ENCODE data around the gene FGL2. TPM values are rescaled to one million over a fixed set of nuclear protein-coding genes. Genes with fewer than 3 reads are reported as not detected.

FGL2 gene
- total RNA-seq, result 10 to 100 TPM in 2 of 4 donors, 1 to 10 TPM in 2; 1.4 to 23.3 (median 9.2) TPM

DNA sequence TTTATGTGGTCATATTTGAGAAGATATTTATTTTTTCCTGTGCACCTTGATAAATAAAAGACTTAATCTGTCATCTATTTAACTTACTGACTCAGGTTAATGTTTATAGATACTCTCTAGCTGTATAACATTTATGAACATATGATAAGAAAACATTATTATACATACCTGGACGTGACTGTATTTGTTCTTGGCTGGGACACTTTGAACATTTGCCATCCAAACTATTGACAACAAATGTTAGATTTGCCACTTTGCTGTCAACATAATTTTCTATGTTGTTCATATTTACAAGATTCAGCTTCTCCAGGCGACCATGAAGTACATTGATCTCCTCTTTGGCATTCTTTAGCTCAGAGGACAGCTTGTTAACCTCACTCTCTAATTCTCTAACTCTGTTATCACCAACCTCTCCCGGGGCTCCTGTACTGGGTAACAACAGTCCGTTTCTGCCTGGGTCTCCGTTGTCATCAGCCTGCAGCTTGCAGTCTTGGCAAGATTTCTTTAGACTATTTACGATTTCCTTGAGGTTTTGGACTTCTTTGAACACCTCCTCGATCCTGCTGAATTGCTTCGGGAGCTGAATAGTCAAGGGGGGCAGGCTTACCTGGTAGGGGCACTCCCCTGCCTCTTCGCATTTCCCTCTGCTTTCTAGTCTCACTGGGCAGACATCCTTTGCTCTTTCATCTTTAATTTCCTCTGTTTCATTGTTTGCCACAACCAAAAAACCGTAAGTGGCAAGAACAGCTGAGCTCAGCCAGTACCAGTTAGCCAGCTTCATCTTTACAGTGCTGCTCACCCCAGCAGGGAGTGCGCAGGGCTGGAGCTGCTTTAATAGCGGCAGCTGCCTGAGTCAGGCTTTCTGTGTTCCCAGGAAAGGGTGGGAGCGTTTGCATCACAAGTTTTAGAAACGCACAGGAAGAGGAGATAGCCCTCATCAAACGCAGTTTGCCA, at the start of gene FGL2:
Gene FGL2 (minus strand): TSS at position 807 of the 954 bp plus-strand sequence. CDS start 26 bp downstream, at position 781.
- Histone ChIP-seq H3K27ac (peak within 1 kb of the TSS in 3 of 4 donors; percentile 69 to 78 (median 77)), H3K9me3 (no peaks in the 10 kb centered on the region), H3K27me3 (no peaks in the 10 kb centered on the region), H3K4me3 (peak within 1 kb of the TSS; percentile 13 to 63 (median 46)), H3K36me3 (no peaks in the 10 kb centered on the region), H3K4me1 (peaks cover 0 to 14% (median 0%) of the 10 kb centered on the region in 3 donors)
- WGBS, 2 donors, result 26 to 37% methylated on average over 15 of the region's 15 CpGs
- intact Hi-C loops (cut with DNase I), result no loop called here
- DNase-seq, result no peak
- TF ChIP-seq, protein P1, sequence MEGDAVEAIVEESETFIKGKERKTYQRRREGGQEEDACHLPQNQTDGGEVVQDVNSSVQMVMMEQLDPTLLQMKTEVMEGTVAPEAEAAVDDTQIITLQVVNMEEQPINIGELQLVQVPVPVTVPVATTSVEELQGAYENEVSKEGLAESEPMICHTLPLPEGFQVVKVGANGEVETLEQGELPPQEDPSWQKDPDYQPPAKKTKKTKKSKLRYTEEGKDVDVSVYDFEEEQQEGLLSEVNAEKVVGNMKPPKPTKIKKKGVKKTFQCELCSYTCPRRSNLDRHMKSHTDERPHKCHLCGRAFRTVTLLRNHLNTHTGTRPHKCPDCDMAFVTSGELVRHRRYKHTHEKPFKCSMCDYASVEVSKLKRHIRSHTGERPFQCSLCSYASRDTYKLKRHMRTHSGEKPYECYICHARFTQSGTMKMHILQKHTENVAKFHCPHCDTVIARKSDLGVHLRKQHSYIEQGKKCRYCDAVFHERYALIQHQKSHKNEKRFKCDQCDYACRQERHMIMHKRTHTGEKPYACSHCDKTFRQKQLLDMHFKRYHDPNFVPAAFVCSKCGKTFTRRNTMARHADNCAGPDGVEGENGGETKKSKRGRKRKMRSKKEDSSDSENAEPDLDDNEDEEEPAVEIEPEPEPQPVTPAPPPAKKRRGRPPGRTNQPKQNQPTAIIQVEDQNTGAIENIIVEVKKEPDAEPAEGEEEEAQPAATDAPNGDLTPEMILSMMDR (IDR thresholded peaks at IDR 0.05), result no peak
- TF ChIP-seq POLR2A (IDR thresholded peaks at IDR 0.05), result peak in 2 of 4 donors; percentile 48 to 60

- Histone ChIP-seq H3K4me1 (peaks cover 0 to 5% (median 0%) of the 10 kb centered on the region in 3 donors), H3K27ac (no peak overlapping the region), H3K4me3 (no peak overlapping the region), H3K9me3 (no peaks in the 10 kb centered on the region), H3K36me3 (no peaks in the 10 kb centered on the region), H3K27me3 (no peaks in the 10 kb centered on the region)
- TF ChIP-seq, protein P1 (IDR thresholded peaks at IDR 0.05), result no peak
- TF ChIP-seq POLR2A (IDR thresholded peaks at IDR 0.05), result no peak
- no peak for DNase-seq
- WGBS, 2 donors, result 83 to 85% methylated on average over 3 of the region's 3 CpGs
- intact Hi-C loops (cut with DNase I), result no loop called here
Observed at GRCh38 chr7:77248154-77248553, 48.5 kb upstream of the FGL2 start.

- 31 to 32% methylated on average over 3 of the region's 3 CpGs for WGBS, 2 donors
- peaks cover 0 to 7% (median 0%) of the 10 kb centered on the region in 3 donors for H3K36me3 ChIP-seq
Observed at GRCh38 chr7:77247206-77247850, 47.7 kb upstream of the FGL2 start.

DNA sequence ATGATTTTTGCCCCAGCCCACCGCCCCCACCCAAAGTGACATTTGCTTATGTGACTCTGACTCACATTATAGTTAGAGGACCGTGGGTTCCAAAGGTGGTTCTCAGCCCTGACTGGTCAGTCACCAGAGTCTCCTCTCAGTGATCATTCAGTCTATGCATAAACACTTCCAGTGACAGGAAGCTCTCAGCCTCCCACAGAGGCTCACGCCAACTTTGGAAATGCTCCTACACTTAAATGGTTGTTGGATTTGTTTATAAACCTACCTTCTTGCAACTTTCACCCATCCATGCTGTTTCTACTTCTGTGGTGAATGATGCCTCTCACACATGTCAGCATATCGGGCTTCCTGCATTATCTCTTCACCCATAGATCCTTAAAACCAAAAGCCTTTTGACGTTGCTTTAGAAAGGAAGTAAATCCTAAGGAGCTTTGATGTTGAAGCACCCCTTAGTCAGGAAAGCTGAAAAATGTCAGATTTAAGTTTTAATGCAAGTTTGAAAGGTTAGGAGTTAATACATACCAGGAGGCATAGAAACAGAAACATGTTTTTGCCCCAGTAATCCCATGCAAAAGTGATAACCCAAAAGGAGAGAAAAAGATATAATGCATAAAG, 46.5 kb upstream of the FGL2 start:
- no peak overlapping the region for H3K4me3 ChIP-seq
- no peaks in the 10 kb centered on the region for H3K9me3 ChIP-seq
- WGBS, 2 donors, result 63 to 71% methylated on average over 5 of the region's 5 CpGs
- intact Hi-C loops (cut with DNase I), result no loop called here
- H3K27me3 ChIP-seq, result no peaks in the 10 kb centered on the region
- no peak overlapping the region for H3K27ac ChIP-seq
- peaks cover 0 to 17% (median 0%) of the 10 kb centered on the region in 3 donors for H3K36me3 ChIP-seq
- H3K4me1 ChIP-seq, result peaks cover 0 to 5% (median 0%) of the 10 kb centered on the region in 3 donors
- DNase-seq, result no peak
- TF ChIP-seq POLR2A (IDR thresholded peaks at IDR 0.05), result no peak
- TF ChIP-seq, protein P1 (IDR thresholded peaks at IDR 0.05), result no peak

More at GRCh38 chr7:77247206-77247850, 47.7 kb upstream of the FGL2 start:
- Histone ChIP-seq H3K4me1 (peaks cover 0 to 5% (median 0%) of the 10 kb centered on the region in 3 donors), H3K27ac (no peak overlapping the region), H3K9me3 (no peaks in the 10 kb centered on the region), H3K4me3 (no peak overlapping the region), H3K27me3 (no peaks in the 10 kb centered on the region)
- TF ChIP-seq POLR2A (IDR thresholded peaks at IDR 0.05), result no peak
- TF ChIP-seq, protein P1 (IDR thresholded peaks at IDR 0.05), result peak; percentile 49 to 85 (median 81)
- peak; percentile 12 for DNase-seq
- intact Hi-C loops (cut with DNase I), result no loop called here

All from esophagus squamous epithelium (tissue), 5 donors.